ENCODE data around the gene AGMAT. TPM values are rescaled to one million over a fixed set of nuclear protein-coding genes. Genes with fewer than 3 reads are reported as not detected.

AGMAT gene
- total and polyA plus RNA-seq, 2 of the 13 experiments (the other 11 are each of a cell fraction or from before 2014, with no cell fraction given) = 59.1 to 174 TPM

DNA sequence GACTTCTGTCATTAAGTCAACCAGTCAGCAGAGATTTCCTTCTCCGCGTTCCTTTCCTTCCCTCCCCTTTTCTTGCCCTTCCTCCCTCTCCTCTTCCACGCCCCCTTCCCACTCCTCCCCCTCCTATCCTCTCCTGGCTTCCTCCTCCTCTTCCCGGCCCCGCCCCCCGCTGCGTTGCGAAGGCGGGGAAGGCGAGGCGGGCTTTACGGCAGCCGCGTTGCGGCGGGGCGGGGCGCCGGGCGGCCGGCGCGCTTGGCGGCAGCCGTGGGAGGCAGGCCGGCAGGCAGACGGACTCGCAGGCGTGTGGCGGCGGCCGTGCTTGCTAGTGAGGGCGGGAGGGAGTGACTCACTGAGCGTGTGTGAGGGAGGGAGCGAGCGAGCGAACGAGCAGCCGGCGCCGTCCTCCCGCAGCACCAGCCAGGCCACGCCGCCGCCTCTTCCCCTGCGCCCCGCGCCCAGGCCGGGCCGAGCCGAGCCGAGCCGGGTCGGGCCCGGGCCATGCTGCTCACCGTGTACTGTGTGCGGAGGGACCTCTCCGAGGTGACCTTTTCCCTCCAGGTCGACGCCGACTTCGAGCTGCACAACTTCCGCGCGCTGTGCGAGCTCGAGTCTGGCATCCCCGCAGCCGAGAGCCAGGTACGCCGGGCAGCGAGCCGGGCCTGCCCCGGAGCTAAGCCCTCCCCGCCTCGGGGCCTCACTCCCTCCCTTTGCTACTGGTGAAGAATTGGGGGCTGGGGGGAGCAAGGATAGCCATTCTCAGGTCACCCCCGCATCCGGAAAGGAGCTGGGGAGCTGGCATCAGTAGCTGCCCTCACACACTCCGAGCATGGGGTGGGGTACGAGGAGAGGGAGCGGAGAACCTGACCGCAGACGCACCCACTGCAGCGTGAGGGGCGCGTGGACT, 32.6 kb upstream of the AGMAT start, which contains the start of gene DDI2 (continued):
- TF ChIP-seq, protein P1, sequence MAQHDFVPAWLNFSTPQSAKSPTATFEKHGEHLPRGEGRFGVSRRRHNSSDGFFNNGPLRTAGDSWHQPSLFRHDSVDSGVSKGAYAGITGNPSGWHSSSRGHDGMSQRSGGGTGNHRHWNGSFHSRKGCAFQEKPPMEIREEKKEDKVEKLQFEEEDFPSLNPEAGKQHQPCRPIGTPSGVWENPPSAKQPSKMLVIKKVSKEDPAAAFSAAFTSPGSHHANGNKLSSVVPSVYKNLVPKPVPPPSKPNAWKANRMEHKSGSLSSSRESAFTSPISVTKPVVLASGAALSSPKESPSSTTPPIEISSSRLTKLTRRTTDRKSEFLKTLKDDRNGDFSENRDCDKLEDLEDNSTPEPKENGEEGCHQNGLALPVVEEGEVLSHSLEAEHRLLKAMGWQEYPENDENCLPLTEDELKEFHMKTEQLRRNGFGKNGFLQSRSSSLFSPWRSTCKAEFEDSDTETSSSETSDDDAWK (CRISPR knock-in tag; IDR thresholded peaks at IDR 0.05) = no peak
- TF ChIP-seq ZNF329 (CRISPR knock-in tag; IDR thresholded peaks at IDR 0.05; ENCODE audit: low read depth) = peak; percentile 88
- TF ChIP-seq ZNF614 (CRISPR knock-in tag; IDR thresholded peaks at IDR 0.05; ENCODE audit: borderline replicate concordance) = no peak
- no peak for TF ChIP-seq SCMH1 (CRISPR knock-in tag; IDR thresholded peaks at IDR 0.05; ENCODE audit: borderline replicate concordance)
- no peak for TF ChIP-seq GATAD2A (CRISPR knock-in tag; IDR thresholded peaks at IDR 0.05)
- no peak for TF ChIP-seq ARNTL (CRISPR knock-in tag; IDR thresholded peaks at IDR 0.05)
- TF ChIP-seq ZNF546 (CRISPR knock-in tag; conservative IDR thresholded peaks at IDR 0.05) = no peak
- TF ChIP-seq, protein P2, sequence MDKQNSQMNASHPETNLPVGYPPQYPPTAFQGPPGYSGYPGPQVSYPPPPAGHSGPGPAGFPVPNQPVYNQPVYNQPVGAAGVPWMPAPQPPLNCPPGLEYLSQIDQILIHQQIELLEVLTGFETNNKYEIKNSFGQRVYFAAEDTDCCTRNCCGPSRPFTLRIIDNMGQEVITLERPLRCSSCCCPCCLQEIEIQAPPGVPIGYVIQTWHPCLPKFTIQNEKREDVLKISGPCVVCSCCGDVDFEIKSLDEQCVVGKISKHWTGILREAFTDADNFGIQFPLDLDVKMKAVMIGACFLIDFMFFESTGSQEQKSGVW (CRISPR knock-in tag; IDR thresholded peaks at IDR 0.05; ENCODE audit: borderline replicate concordance) = no peak
- TF ChIP-seq SKI (IDR thresholded peaks at IDR 0.05; ENCODE audit: partially characterized antibody) = peak; percentile 84
- TF ChIP-seq, protein P3, sequence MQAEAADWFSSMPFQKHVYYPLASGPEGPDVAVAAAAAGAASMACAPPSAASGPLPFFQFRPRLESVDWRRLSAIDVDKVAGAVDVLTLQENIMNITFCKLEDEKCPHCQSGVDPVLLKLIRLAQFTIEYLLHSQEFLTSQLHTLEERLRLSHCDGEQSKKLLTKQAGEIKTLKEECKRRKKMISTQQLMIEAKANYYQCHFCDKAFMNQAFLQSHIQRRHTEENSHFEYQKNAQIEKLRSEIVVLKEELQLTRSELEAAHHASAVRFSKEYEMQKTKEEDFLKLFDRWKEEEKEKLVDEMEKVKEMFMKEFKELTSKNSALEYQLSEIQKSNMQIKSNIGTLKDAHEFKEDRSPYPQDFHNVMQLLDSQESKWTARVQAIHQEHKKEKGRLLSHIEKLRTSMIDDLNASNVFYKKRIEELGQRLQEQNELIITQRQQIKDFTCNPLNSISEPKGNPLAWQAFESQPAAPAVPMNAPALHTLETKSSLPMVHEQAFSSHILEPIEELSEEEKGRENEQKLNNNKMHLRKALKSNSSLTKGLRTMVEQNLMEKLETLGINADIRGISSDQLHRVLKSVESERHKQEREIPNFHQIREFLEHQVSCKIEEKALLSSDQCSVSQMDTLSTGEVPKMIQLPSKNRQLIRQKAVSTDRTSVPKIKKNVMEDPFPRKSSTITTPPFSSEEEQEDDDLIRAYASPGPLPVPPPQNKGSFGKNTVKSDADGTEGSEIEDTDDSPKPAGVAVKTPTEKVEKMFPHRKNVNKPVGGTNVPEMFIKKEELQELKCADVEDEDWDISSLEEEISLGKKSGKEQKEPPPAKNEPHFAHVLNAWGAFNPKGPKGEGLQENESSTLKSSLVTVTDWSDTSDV (CRISPR knock-in tag; IDR thresholded peaks at IDR 0.05) = peak; percentile 83
- TF ChIP-seq TBL1XR1 (IDR thresholded peaks at IDR 0.05; ENCODE audit: borderline replicate concordance, low read length, partially characterized antibody) = no peak
- no peak; the same call in 1 of the 2 replicates for TF ChIP-seq RNF2 (conservative IDR thresholded peaks at IDR 0.05; ENCODE audit: low read depth)
- no peak; the same call in 1 of the 2 replicates for TF ChIP-seq CREB1 (IDR thresholded peaks at IDR 0.05)
- no peak for TF ChIP-seq CREB1 (CRISPR knock-in tag; IDR thresholded peaks at IDR 0.05)
- TF ChIP-seq, protein P4, sequence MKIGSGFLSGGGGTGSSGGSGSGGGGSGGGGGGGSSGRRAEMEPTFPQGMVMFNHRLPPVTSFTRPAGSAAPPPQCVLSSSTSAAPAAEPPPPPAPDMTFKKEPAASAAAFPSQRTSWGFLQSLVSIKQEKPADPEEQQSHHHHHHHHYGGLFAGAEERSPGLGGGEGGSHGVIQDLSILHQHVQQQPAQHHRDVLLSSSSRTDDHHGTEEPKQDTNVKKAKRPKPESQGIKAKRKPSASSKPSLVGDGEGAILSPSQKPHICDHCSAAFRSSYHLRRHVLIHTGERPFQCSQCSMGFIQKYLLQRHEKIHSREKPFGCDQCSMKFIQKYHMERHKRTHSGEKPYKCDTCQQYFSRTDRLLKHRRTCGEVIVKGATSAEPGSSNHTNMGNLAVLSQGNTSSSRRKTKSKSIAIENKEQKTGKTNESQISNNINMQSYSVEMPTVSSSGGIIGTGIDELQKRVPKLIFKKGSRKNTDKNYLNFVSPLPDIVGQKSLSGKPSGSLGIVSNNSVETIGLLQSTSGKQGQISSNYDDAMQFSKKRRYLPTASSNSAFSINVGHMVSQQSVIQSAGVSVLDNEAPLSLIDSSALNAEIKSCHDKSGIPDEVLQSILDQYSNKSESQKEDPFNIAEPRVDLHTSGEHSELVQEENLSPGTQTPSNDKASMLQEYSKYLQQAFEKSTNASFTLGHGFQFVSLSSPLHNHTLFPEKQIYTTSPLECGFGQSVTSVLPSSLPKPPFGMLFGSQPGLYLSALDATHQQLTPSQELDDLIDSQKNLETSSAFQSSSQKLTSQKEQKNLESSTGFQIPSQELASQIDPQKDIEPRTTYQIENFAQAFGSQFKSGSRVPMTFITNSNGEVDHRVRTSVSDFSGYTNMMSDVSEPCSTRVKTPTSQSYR (CRISPR knock-in tag; IDR thresholded peaks at IDR 0.05; ENCODE audit: borderline replicate concordance) = peak; percentile 75
- TF ChIP-seq ZNF878 (CRISPR knock-in tag; IDR thresholded peaks at IDR 0.05) = no peak
- TF ChIP-seq ZNF430 (CRISPR knock-in tag; IDR thresholded peaks at IDR 0.05) = 0 out of 2 replicates have a peak, but pooled peaks have one; percentile 25
- TF ChIP-seq ATAD3A (CRISPR knock-in tag; IDR thresholded peaks at IDR 0.05) = no peak
- TF ChIP-seq FOXM1 (CRISPR knock-in tag; IDR thresholded peaks at IDR 0.05) = peak; percentile 6; the same call in 1 of the 2 replicates
- TF ChIP-seq ZNF567 (CRISPR knock-in tag; IDR thresholded peaks at IDR 0.05; ENCODE audit: borderline replicate concordance) = 0 out of 2 replicates have a peak, but pooled peaks have one; percentile 79
- TF ChIP-seq ZMYM2 (CRISPR knock-in tag; IDR thresholded peaks at IDR 0.05) = no peak
